H9 (cell line): ENCODE data around the gene TM9SF3. TPM values are rescaled to one million over a fixed set of nuclear protein-coding genes. Genes with fewer than 3 reads are reported as not detected.
A peak's percentile ranks its signal among the peaks of the same experiment; 100 is the strongest.

Experiments
- DNase-seq: peaks from one replicate; pipeline ENCODE4 v3.0.0-alpha.2; 2017
- H2AFZ ChIP-seq: one replicate; pipeline ENCODE4 v1.6.1; 2013; ENCODE audit warnings: mild to moderate bottlenecking, low read length, control low read depth, moderate library complexity
- H2AK5ac ChIP-seq: 2 replicates; pipeline ENCODE4 v1.6.1; 2013; ENCODE audit warnings: low read length, control low read depth, mixed read lengths; ENCODE audit not compliant: insufficient read length
- H2BK120ac ChIP-seq: one replicate; pipeline ENCODE4 v1.6.1; 2013; ENCODE audit warnings: low read depth, mild to moderate bottlenecking, low read length, control low read depth, inconsistent platforms; ENCODE audit not compliant: poor library complexity, severe bottlenecking
- H2BK12ac ChIP-seq: 2 replicates; pipeline ENCODE4 v1.6.1; 2013; ENCODE audit warnings: low read length, control low read depth, mixed read lengths, low read depth; ENCODE audit not compliant: insufficient read length
- H2BK15ac ChIP-seq: 2 replicates; pipeline ENCODE4 v1.6.1; 2013; ENCODE audit warnings: low read depth, low read length, control low read depth
- H2BK20ac ChIP-seq: one replicate; pipeline ENCODE4 v1.6.1; 2013; ENCODE audit warnings: low read depth, mild to moderate bottlenecking, low read length, control low read depth, inconsistent platforms; ENCODE audit not compliant: poor library complexity, severe bottlenecking
- H2BK5ac ChIP-seq: 2 replicates; pipeline ENCODE4 v1.6.1; 2013; ENCODE audit warnings: low read length, control low read depth, mixed read lengths; ENCODE audit not compliant: insufficient read length
- H3K14ac ChIP-seq: 2 replicates; pipeline ENCODE4 v1.6.1; 2013; ENCODE audit warnings: low read length, control low read depth; ENCODE audit not compliant: insufficient read depth
- H3K18ac ChIP-seq: 2 replicates; pipeline ENCODE4 v1.6.1; 2013; ENCODE audit warnings: low read depth, mild to moderate bottlenecking, mixed read lengths, low read length, control low read depth; ENCODE audit not compliant: insufficient read length
- H3K23ac ChIP-seq: 2 replicates; pipeline ENCODE4 v1.6.1; 2013; ENCODE audit warnings: low read length, control low read depth, mixed read lengths, low read depth; ENCODE audit not compliant: insufficient read length
- H3K23me2 ChIP-seq: 2 replicates; pipeline ENCODE4 v1.6.1; 2013; ENCODE audit warnings: low read depth, mild to moderate bottlenecking, mixed read lengths, low read length, control low read depth; ENCODE audit not compliant: insufficient read length, poor library complexity, severe bottlenecking
- H3K27ac ChIP-seq: 2 replicates; pipeline ENCODE4 v1.5.1; 2013; ENCODE audit warnings: low read length, control low read depth, mixed read lengths, low read depth; ENCODE audit not compliant: insufficient read length
- H3K27me3 ChIP-seq: 2 replicates; pipeline ENCODE4 v1.6.1; 2013; ENCODE audit warnings: low read length, control low read depth, inconsistent platforms; ENCODE audit not compliant: insufficient read depth
- H3K4ac ChIP-seq: 2 replicates; pipeline ENCODE4 v1.6.1; 2013; ENCODE audit warnings: low read depth, mild to moderate bottlenecking, control low read depth, inconsistent platforms, low read length, moderate library complexity
- H3K4me1 ChIP-seq: 2 replicates; pipeline ENCODE4 v1.6.1; 2013; ENCODE audit warnings: low read length, control low read depth, inconsistent platforms; ENCODE audit not compliant: insufficient read depth
- H3K4me2 ChIP-seq: 2 replicates; pipeline ENCODE4 v1.6.1; 2013; ENCODE audit warnings: low read length, control low read depth, mixed read lengths; ENCODE audit not compliant: insufficient read length, insufficient read depth
- H3K56ac ChIP-seq: 2 replicates; pipeline ENCODE4 v1.6.1; 2013; ENCODE audit warnings: low read depth, mild to moderate bottlenecking, mixed read lengths, low read length, control low read depth; ENCODE audit not compliant: insufficient read length
- H3K79me1 ChIP-seq: 2 replicates; pipeline ENCODE4 v1.6.1; 2013; ENCODE audit warnings: low read depth, mild to moderate bottlenecking, moderate library complexity, low read length, control low read depth, inconsistent platforms; ENCODE audit not compliant: insufficient read depth, poor library complexity, severe bottlenecking
- H3K79me2 ChIP-seq: 2 replicates; pipeline ENCODE4 v1.6.1; 2013; ENCODE audit warnings: low read length, control low read depth, inconsistent platforms; ENCODE audit not compliant: insufficient read depth
- H3K9ac ChIP-seq: 2 replicates; pipeline ENCODE4 v1.6.1; 2013; ENCODE audit warnings: low read length, control low read depth, mixed read lengths; ENCODE audit not compliant: insufficient read length; ENCODE audit errors: extremely low read depth
- H3K9me3 ChIP-seq: one replicate; pipeline ENCODE4 v1.6.1; 2013; ENCODE audit warnings: low read depth, low read length, inconsistent platforms; ENCODE audit not compliant: control insufficient read depth
- H3T11ph ChIP-seq: one replicate; pipeline ENCODE4 v1.6.1; 2013; ENCODE audit warnings: mild to moderate bottlenecking, low read length, control low read depth, inconsistent platforms
- H4K20me1 ChIP-seq: one replicate; pipeline ENCODE4 v1.6.1; 2013; ENCODE audit not compliant: control insufficient read depth, insufficient read length, insufficient read depth
- H4K5ac ChIP-seq: 2 replicates; pipeline ENCODE4 v1.6.1; 2013; ENCODE audit warnings: low read depth, mild to moderate bottlenecking, mixed read lengths, low read length, control low read depth; ENCODE audit not compliant: insufficient read length
- H4K8ac ChIP-seq: replicated peaks from 2 replicates; pipeline ENCODE4 v1.6.1; 2013; ENCODE audit warnings: low read length, control low read depth, mixed read lengths, low read depth; ENCODE audit not compliant: insufficient read length
- H4K91ac ChIP-seq: 2 replicates; pipeline ENCODE4 v1.6.1; 2013; ENCODE audit warnings: low read depth, mild to moderate bottlenecking, moderate library complexity, mixed read lengths, low read length, control low read depth; ENCODE audit not compliant: insufficient read length
- H3K27ac Mint-ChIP-seq, 3 experiments: 2 replicates in 2 of 3; 3 replicates in 1 of 3; pipeline ENCODE4 v1.8.0; 2020 to 2021; ENCODE audit warnings: mixed read lengths in 3 of 3, mild to moderate bottlenecking in 1 of 3, moderate library complexity in 1 of 3
- H3K27me3 Mint-ChIP-seq: 2 replicates; pipeline ENCODE4 v1.8.0; 2021; ENCODE audit warnings: low read depth, mild to moderate bottlenecking, moderate library complexity, mixed read lengths
- H3K36me3 Mint-ChIP-seq, 3 experiments: 2 replicates in 2 of 3; 3 replicates in 1 of 3; pipeline ENCODE4 v1.8.0; 2020 to 2021; ENCODE audit warnings: low read depth in 3 of 3, mixed read lengths in 3 of 3; ENCODE audit not compliant: insufficient read depth in 1 of 3
- H3K4me1 Mint-ChIP-seq, 2 experiments: 2 replicates each; pipeline ENCODE4 v1.8.0; 2020; ENCODE audit warnings: mixed read lengths in 2 of 2
- H3K4me3 Mint-ChIP-seq, 2 experiments: 2 replicates in 1 of 2; 3 replicates in 1 of 2; pipeline ENCODE4 v1.8.0; 2020 to 2021; ENCODE audit warnings: mild to moderate bottlenecking in 2 of 2, mixed read lengths in 2 of 2, moderate library complexity in 1 of 2
- H3K9me3 Mint-ChIP-seq, 2 experiments: 2 replicates in 1 of 2; 3 replicates in 1 of 2; pipeline ENCODE4 v1.8.0; 2020; ENCODE audit warnings: mild to moderate bottlenecking in 2 of 2, mixed read lengths in 2 of 2, moderate library complexity in 1 of 2
- WGBS: extraction: QIAGEN DNeasy Blood & Tissue Kit; methylation state at CpG from one replicate; pipeline ENCODE4 v1.1.7; 2013; ENCODE audit warnings: missing lambda C conversion rate, low lambda C conversion rate, mixed read lengths; ENCODE audit not compliant: insufficient read length; ENCODE audit errors: extremely low coverage; 5-methylcytosine and 5-hydroxymethylcytosine counted together
- total RNA-seq: library from RNA; stranded (reverse); gene quantifications from 2 replicates; pipeline ENCODE4 v1.2.1, GENCODE V29; 2021
- TF ChIP-seq, protein P1 (sequence below): fragments of 200-600 bp; sonication (generic); conservative IDR thresholded peaks from 3 replicates; pipeline ENCODE4 v1.8.0; 2021; ENCODE audit warnings: antibody characterized with exemption, mild to moderate bottlenecking

TM9SF3 gene
- total RNA-seq, 1 experiment from 2014 or later, result 120 TPM

- no peaks in the 10 kb centered on the region for H3K79me2 ChIP-seq
- no peak overlapping the region for H3K27ac ChIP-seq
- no peaks in the 10 kb centered on the region for H3K27me3 ChIP-seq
- no peak overlapping the region for H2BK15ac ChIP-seq
- H4K5ac ChIP-seq, result no peak overlapping the region
- H3K9ac ChIP-seq, result no peak overlapping the region
- H2BK5ac ChIP-seq, result no peak overlapping the region
- H3K4ac ChIP-seq, result no peak overlapping the region
- no peak overlapping the region for H2AK5ac ChIP-seq
- H3K4me1 ChIP-seq, result no peaks in the 10 kb centered on the region; the same call in 1 of the 2 replicates
- Mint-ChIP-seq H3K27ac (peak overlapping the region in 1 of 3 experiments; percentile 32; a peak in 1 of 7 replicates), H3K27me3 (peaks cover 4% of the 10 kb centered on the region), H3K4me3 (no peak overlapping the region), H3K4me1 (peaks cover 28 to 39% of the 10 kb centered on the region in 2 experiments), H3K9me3 (peaks cover 2 to 12% of the 10 kb centered on the region in 2 experiments; a peak in 3 of 5 replicates), H3K36me3 (peaks cover 4 to 11% (median 8%) of the 10 kb centered on the region in 3 experiments; a peak in 6 of 7 replicates)
- no peak overlapping the region for H3K56ac ChIP-seq
- no peaks in the 10 kb centered on the region for H3K79me1 ChIP-seq
- no peak overlapping the region for H2AFZ ChIP-seq
- no peak overlapping the region for H3K18ac ChIP-seq
- WGBS, result no CpG with 5 or more reads among the region's 9 CpGs
- H3K23ac ChIP-seq, result no peak overlapping the region
- H4K91ac ChIP-seq, result no peak overlapping the region
- H2BK12ac ChIP-seq, result no peak overlapping the region
- DNase-seq, result no peak
- H3K9me3 ChIP-seq, result no peaks in the 10 kb centered on the region
- H4K20me1 ChIP-seq, result no peaks in the 10 kb centered on the region
- H3K14ac ChIP-seq, result no peak overlapping the region
- H3T11ph ChIP-seq, result no peak overlapping the region
- H2BK20ac ChIP-seq, result no peak overlapping the region
- no peak overlapping the region for H2BK120ac ChIP-seq
- TF ChIP-seq, protein P1, sequence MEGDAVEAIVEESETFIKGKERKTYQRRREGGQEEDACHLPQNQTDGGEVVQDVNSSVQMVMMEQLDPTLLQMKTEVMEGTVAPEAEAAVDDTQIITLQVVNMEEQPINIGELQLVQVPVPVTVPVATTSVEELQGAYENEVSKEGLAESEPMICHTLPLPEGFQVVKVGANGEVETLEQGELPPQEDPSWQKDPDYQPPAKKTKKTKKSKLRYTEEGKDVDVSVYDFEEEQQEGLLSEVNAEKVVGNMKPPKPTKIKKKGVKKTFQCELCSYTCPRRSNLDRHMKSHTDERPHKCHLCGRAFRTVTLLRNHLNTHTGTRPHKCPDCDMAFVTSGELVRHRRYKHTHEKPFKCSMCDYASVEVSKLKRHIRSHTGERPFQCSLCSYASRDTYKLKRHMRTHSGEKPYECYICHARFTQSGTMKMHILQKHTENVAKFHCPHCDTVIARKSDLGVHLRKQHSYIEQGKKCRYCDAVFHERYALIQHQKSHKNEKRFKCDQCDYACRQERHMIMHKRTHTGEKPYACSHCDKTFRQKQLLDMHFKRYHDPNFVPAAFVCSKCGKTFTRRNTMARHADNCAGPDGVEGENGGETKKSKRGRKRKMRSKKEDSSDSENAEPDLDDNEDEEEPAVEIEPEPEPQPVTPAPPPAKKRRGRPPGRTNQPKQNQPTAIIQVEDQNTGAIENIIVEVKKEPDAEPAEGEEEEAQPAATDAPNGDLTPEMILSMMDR, result no peak
- no peak overlapping the region for H3K4me2 ChIP-seq
- H3K23me2 ChIP-seq, result no peaks in the 10 kb centered on the region
- H4K8ac ChIP-seq, result no peak overlapping the region
Measured at GRCh38 chr10:96473866-96474265, 112.9 kb downstream of the TM9SF3 start.
